Heart left ventricle (tissue), 13 donors: ENCODE data around the gene TPX2.

ENCODE experiments used
- POLR2A ChIP-seq, 2 donors: fragments of 450-650 bp; IDR thresholded peaks; one replicate each; pipeline ENCODE4 v1.6.1; 2017; ENCODE audit warnings: antibody characterized with exemption in 2 of 2, mild to moderate bottlenecking in 2 of 2, moderate library complexity in 2 of 2
- TF ChIP-seq, protein P1 (sequence below), 12 donors: fragments of 200-600 bp; sonication (generic) in 4 of 12; IDR thresholded peaks; one replicate each; pipeline versions ENCODE4 v1.5.0 to v1.8.0; 2018 to 2022; ENCODE audit warnings: antibody characterized with exemption in 12 of 12, mild to moderate bottlenecking in 5 of 12
- donor health status: ischemic (EF 13 %, LVEDD 7.1; RV severe dilation, severe dysfunction).
- donor health status: DM: no; HTN: yes; CAD: no.
- donor health status: DM: no; HTN: no; CAD: no.
- donor health status: ischemic (EF 25% LVEDD 6.9; RV normal size, moderate dysfunction).
- donor health status: ischemic (EF 25% LVEDD 5.7; RV mildly dilated, moderate dysfunction).
- donor health status: ischemic (EF 35%, LVEDD 5.7; RV mildly dilated, moderate dysfunction).
- donor health status: nonischemic (EF 11% LVEDD 7.7; RV severe dilation, severe dysfunction).
- donor health status: DM: yes; HTN: yes; CAD: no.
- donor health status: PGD.
- donor health status: ischemic (EF 29% LVEDD 5.4; RV normal size, mild dysfunction).
- donor health status: nonischemic (EF 23%, LVEDD 6.1; RV moderate dilation, normal function).

DNA sequence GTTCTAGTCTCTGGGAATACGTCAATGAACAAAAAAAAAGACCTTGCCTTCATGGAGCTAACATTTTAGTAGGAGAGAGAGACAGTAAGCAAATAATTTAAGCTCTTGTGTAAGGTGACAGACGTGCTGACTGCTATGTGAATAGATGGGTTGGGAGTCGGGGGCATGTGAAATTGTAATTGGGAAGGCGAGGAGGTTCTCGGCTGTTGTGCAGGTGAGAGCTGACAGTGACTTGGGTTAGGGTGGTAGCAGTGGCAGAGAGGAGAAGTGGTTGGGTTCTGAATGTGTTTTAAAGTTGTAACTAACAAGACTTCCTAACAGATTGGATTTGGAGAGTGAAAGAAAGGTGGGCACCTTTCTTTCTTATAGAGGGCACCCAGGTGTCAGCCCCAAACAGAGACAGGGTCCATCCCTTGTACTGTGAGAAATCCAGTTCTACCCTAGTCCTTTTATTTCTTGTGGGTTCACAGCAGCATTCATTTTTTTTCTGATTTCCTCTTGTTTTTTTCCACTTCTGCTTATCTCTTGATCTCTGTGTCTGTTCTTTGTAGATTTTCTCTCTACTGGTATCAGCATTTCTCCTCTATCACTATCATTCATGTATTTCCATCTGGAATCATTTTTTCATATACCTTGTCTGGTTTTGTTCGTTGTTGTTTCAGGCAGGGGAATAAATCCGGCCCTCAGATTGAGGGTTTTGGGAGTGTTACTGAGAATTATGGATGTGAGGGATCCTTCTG is 64.6 kb downstream of the TPX2 start:
- TF ChIP-seq POLR2A (IDR thresholded peaks at IDR 0.05), result no peak
- TF ChIP-seq, protein P1, sequence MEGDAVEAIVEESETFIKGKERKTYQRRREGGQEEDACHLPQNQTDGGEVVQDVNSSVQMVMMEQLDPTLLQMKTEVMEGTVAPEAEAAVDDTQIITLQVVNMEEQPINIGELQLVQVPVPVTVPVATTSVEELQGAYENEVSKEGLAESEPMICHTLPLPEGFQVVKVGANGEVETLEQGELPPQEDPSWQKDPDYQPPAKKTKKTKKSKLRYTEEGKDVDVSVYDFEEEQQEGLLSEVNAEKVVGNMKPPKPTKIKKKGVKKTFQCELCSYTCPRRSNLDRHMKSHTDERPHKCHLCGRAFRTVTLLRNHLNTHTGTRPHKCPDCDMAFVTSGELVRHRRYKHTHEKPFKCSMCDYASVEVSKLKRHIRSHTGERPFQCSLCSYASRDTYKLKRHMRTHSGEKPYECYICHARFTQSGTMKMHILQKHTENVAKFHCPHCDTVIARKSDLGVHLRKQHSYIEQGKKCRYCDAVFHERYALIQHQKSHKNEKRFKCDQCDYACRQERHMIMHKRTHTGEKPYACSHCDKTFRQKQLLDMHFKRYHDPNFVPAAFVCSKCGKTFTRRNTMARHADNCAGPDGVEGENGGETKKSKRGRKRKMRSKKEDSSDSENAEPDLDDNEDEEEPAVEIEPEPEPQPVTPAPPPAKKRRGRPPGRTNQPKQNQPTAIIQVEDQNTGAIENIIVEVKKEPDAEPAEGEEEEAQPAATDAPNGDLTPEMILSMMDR (IDR thresholded peaks at IDR 0.05), result no peak
